B cell (primary cell): ENCODE data around the gene TMPRSS11D.

Source experiments
- CTCF ChIP-seq: fragments of 200-600 bp; IDR thresholded peaks from one replicate; pipeline ENCODE4 v1.8.0; 2022; ENCODE audit warnings: antibody characterized with exemption, mild to moderate bottlenecking
- EZH2 ChIP-seq: IDR thresholded peaks from 2 replicates; pipeline ENCODE4 v1.6.1; 2012; ENCODE audit warnings: borderline replicate concordance, low read depth, mild to moderate bottlenecking, moderate library complexity, low read length; ENCODE audit not compliant: insufficient read depth, poor library complexity, severe bottlenecking

- TF ChIP-seq CTCF (no peak), EZH2 (no peak)
These were observed 899 bp upstream of the TMPRSS11D start for GRCh38 chr4:67884701-67885100.
